ENCODE results near the gene RXFP4. TPM values are rescaled to one million over a fixed set of nuclear protein-coding genes. Genes with fewer than 3 reads are reported as not detected.

The RXFP4 gene
- total and polyA plus RNA-seq, 2 donors (not counting 1 experiment from before 2014, with no cell fraction given): 0.12 TPM; not detected in 1

- Histone ChIP-seq H4K20me1 (ENCODE audit: control insufficient read depth, insufficient read depth, low read length, poor library complexity, severe bottlenecking) (peaks cover 87% of the 10 kb centered on the region), H3K27ac (ENCODE audit: low read length in 2 of 2) (peak overlapping the region; percentile 26 to 79), H3K9ac (ENCODE audit: low read length) (peak overlapping the region; percentile 41), H3K4me2 (replicated peaks; ENCODE audit: low read depth, low read length, poor library complexity, severe bottlenecking) (peak overlapping the region; percentile 73), H3K79me2 (ENCODE audit: control insufficient read depth, insufficient read depth, low read length) (peaks cover 90% of the 10 kb centered on the region), H2AFZ (ENCODE audit: insufficient read depth, low read depth, low read length, poor library complexity, severe bottlenecking) (no peak overlapping the region), H3K36me3 (replicated peaks in 1 of 2; ENCODE audit: control extremely low read depth in 1 of 2, control insufficient read depth in 1 of 2, extremely low read depth in 1 of 2, insufficient read depth in 2 of 2, low read length in 1 of 2) (peaks cover 10 to 79% of the 10 kb centered on the region in 2 experiments), H3K27me3 (replicated peaks in 1 of 4; ENCODE audit: control extremely low read depth in 1 of 4, control insufficient read depth in 3 of 4, insufficient read depth in 4 of 4, low read length in 3 of 4) (no peaks in the 10 kb centered on the region), H3K4me3 (ENCODE audit: control extremely low read depth in 1 of 5, extremely low read depth in 1 of 5, insufficient read depth in 1 of 5, low read depth in 2 of 5, low read length in 4 of 5) (peak overlapping the region in 1 of 5 experiments; percentile 29), H3K9me3 (ENCODE audit: control extremely low read depth in 1 of 3, control insufficient read depth in 2 of 3, insufficient read depth in 1 of 3, low read length in 2 of 3) (no peaks in the 10 kb centered on the region), H3K4me1 (ENCODE audit: control insufficient read depth in 2 of 2, insufficient read depth in 2 of 2, low read length in 2 of 2) (peaks cover 62 to 84% of the 10 kb centered on the region in 2 donors)
- Mint-ChIP-seq H3K4me3 (peak overlapping the region; percentile 71), H3K27me3 (no peaks in the 10 kb centered on the region), H3K4me1 (peaks cover 79% of the 10 kb centered on the region), H3K27ac (peak overlapping the region; percentile 91), H3K9me3 (ENCODE audit: insufficient read depth) (no peaks in the 10 kb centered on the region)
- ChIA-PET POLR2A (interaction anchor here (0.7 to 1.8 kb wide), 6 partner anchors 11 to 174 kb away, joined by 3 to 9 read pairs (median 7); partner anchors contain the start of gene ARHGEF2), CTCF (interaction anchor here (0.6 to 5.4 kb wide), 12 partner anchors 10 to 34 kb away, joined by 3 to 39 read pairs (median 4); partner anchors contain the start of genes ARHGEF2 and KHDC4)
- WGBS (ENCODE audit: insufficient coverage): 71% methylated on average over 5 of the region's 13 CpGs
- intact Hi-C loops (cut with micrococcal nuclease): no loop called here
- TF ChIP-seq CTCF (IDR thresholded peaks at IDR 0.05) (no peak), EZH2 (IDR thresholded peaks at IDR 0.05; ENCODE audit: borderline replicate concordance, insufficient read depth, low read depth, low read length, poor library complexity, severe bottlenecking) (no peak)
- DNase-seq (no peak), ATAC-seq (ENCODE audit: low read depth) (no peak)
Measured at GRCh38 chr1:155967341-155968050, 26.1 kb downstream of the RXFP4 start.

- intact Hi-C loops (cut with micrococcal nuclease): no loop called here
- peak overlapping the region; percentile 26 to 79 for H3K27ac ChIP-seq (ENCODE audit: low read length in 2 of 2)
- H3K4me2 ChIP-seq (replicated peaks; ENCODE audit: low read depth, low read length, poor library complexity, severe bottlenecking): peak overlapping the region; percentile 73
- no peaks in the 10 kb centered on the region for H3K9me3 Mint-ChIP-seq (ENCODE audit: insufficient read depth)
- TF ChIP-seq CTCF (IDR thresholded peaks at IDR 0.05): no peak
- TF ChIP-seq EZH2 (IDR thresholded peaks at IDR 0.05; ENCODE audit: borderline replicate concordance, insufficient read depth, low read depth, low read length, poor library complexity, severe bottlenecking): no peak
- CTCF ChIA-PET: interaction anchor here (0.6 to 5.4 kb wide), 11 partner anchors 9 to 35 kb away, joined by 3 to 39 read pairs (median 4); partner anchors contain the start of genes ARHGEF2 and KHDC4
- no peaks in the 10 kb centered on the region for H3K27me3 ChIP-seq (replicated peaks in 1 of 4; ENCODE audit: control extremely low read depth in 1 of 4, control insufficient read depth in 3 of 4, insufficient read depth in 4 of 4, low read length in 3 of 4)
- peak overlapping the region; percentile 71 for H3K4me3 Mint-ChIP-seq
- peaks cover 79% of the 10 kb centered on the region for H3K4me1 Mint-ChIP-seq
- no peak overlapping the region for H2AFZ ChIP-seq (ENCODE audit: insufficient read depth, low read depth, low read length, poor library complexity, severe bottlenecking)
- 89% methylated on average over 3 of the region's 7 CpGs for WGBS (ENCODE audit: insufficient coverage)
- no peaks in the 10 kb centered on the region for H3K27me3 Mint-ChIP-seq
- H3K9me3 ChIP-seq (ENCODE audit: control extremely low read depth in 1 of 3, control insufficient read depth in 2 of 3, insufficient read depth in 1 of 3, low read length in 2 of 3): no peaks in the 10 kb centered on the region
- no peak for DNase-seq
- H3K4me3 ChIP-seq (ENCODE audit: control extremely low read depth in 1 of 5, extremely low read depth in 1 of 5, insufficient read depth in 1 of 5, low read depth in 2 of 5, low read length in 4 of 5): peak overlapping the region in 1 of 5 experiments; percentile 29
- H3K27ac Mint-ChIP-seq: peak overlapping the region; percentile 91
- peaks cover 10 to 79% of the 10 kb centered on the region in 2 experiments for H3K36me3 ChIP-seq (replicated peaks in 1 of 2; ENCODE audit: control extremely low read depth in 1 of 2, control insufficient read depth in 1 of 2, extremely low read depth in 1 of 2, insufficient read depth in 2 of 2, low read length in 1 of 2)
- H3K79me2 ChIP-seq (ENCODE audit: control insufficient read depth, insufficient read depth, low read length): peaks cover 90% of the 10 kb centered on the region
- no peak for ATAC-seq (ENCODE audit: low read depth)
- H3K4me1 ChIP-seq (ENCODE audit: control insufficient read depth in 2 of 2, insufficient read depth in 2 of 2, low read length in 2 of 2): peaks cover 62 to 84% of the 10 kb centered on the region in 2 donors
- peaks cover 87% of the 10 kb centered on the region for H4K20me1 ChIP-seq (ENCODE audit: control insufficient read depth, insufficient read depth, low read length, poor library complexity, severe bottlenecking)
- peak overlapping the region; percentile 41 for H3K9ac ChIP-seq (ENCODE audit: low read length)
- POLR2A ChIA-PET: interaction anchor here (0.7 to 1.8 kb wide), 5 partner anchors 10 to 245 kb away, joined by 6 to 9 read pairs (median 8); partner anchors contain the start of genes ARHGEF2 and PMF1
Measured at GRCh38 chr1:155968051-155968400, 26.6 kb downstream of the RXFP4 start.

All from B cell (primary cell).